B cell (primary cell): ENCODE data around the gene PARD6G. TPM values are rescaled to one million over a fixed set of nuclear protein-coding genes. Genes with fewer than 3 reads are reported as not detected.

Experiments used
- ATAC-seq: fragments of 200-7000 bp; cut with Tn5 transposase; one replicate; pipeline ENCODE4 v1.10.0; 2021; ENCODE audit warnings: low read depth, mild to moderate bottlenecking, moderate number of reproducible peaks, moderate library complexity
- CTCF ChIA-PET: fragments of 350-600 bp; sonication (Branson Sonifier 250); formaldehyde crosslinking; loops from one replicate; lab custom pipeline; 2021; ENCODE audit warnings: antibody characterized with exemption, inconsistent platforms; lab: Charles Lee
- POLR2A ChIA-PET: fragments of 350-600 bp; sonication (Branson Sonifier 250); formaldehyde crosslinking; loops from one replicate; lab custom pipeline; 2021; ENCODE audit warnings: antibody characterized with exemption; lab: Charles Lee
- DNase-seq: peaks from one replicate; pipeline ENCODE4 v3.0.0; 2013
- H2AFZ ChIP-seq: 2 replicates; pipeline ENCODE4 v1.6.1; 2012; ENCODE audit warnings: mild to moderate bottlenecking, low read depth, low read length; ENCODE audit not compliant: insufficient read depth, poor library complexity, severe bottlenecking
- H3K27ac ChIP-seq, 2 donors: 1 replicate in 1 of 2; 2 replicates in 1 of 2; pipeline ENCODE4 v1.5.1; 2012 to 2013; ENCODE audit warnings: low read length in 2 of 2, mild to moderate bottlenecking in 2 of 2, moderate library complexity in 1 of 2
- H3K27me3 ChIP-seq, 4 experiments: fragments of 200-600 bp in 1 of 4; sonication (generic) in 1 of 4; replicated peaks in 1 of 4; 1 replicate in 2 of 4; 2 replicates in 2 of 4; pipeline versions ENCODE4 v1.6.1 to v1.7.0; 2013 to 2016; ENCODE audit warnings: low read length in 3 of 4, mild to moderate bottlenecking in 2 of 4, mixed read lengths in 1 of 4, moderate library complexity in 1 of 4; ENCODE audit not compliant: insufficient read depth in 4 of 4, control insufficient read depth in 3 of 4; ENCODE audit errors: control extremely low read depth in 1 of 4
- H3K36me3 ChIP-seq, 2 experiments: replicated peaks in 1 of 2; 1 replicate in 1 of 2; 2 replicates in 1 of 2; pipeline versions ENCODE4 v1.6.1 to v1.7.1; 2013; ENCODE audit warnings: low read length in 1 of 2; ENCODE audit not compliant: insufficient read depth in 2 of 2, control insufficient read depth in 1 of 2; ENCODE audit errors: control extremely low read depth in 1 of 2, extremely low read depth in 1 of 2
- H3K4me1 ChIP-seq, 2 donors: fragments of 200-600 bp in 1 of 2; sonication (generic) in 1 of 2; 1 replicate in 1 of 2; 2 replicates in 1 of 2; pipeline versions ENCODE4 v1.5.1 to v1.6.1; 2013 to 2017; ENCODE audit warnings: low read length in 2 of 2; ENCODE audit not compliant: control insufficient read depth in 2 of 2, insufficient read depth in 2 of 2
- H3K4me2 ChIP-seq: replicated peaks from 2 replicates; pipeline ENCODE3; 2012; ENCODE audit warnings: mild to moderate bottlenecking, low read depth, low read length; ENCODE audit not compliant: poor library complexity, severe bottlenecking
- H3K4me3 ChIP-seq, 5 experiments: fragments of 200-600 bp in 1 of 5; sonication (generic) in 1 of 5; 1 replicate in 3 of 5; 2 replicates in 2 of 5; pipeline versions ENCODE4 v1.5.1 to v1.7.0; 2011 to 2016; ENCODE audit warnings: low read length in 4 of 5, mild to moderate bottlenecking in 4 of 5, low read depth in 2 of 5, control low read depth in 1 of 5, moderate library complexity in 1 of 5; ENCODE audit not compliant: insufficient read depth in 1 of 5; ENCODE audit errors: control extremely low read depth in 1 of 5, extremely low read depth in 1 of 5
- H3K79me2 ChIP-seq: fragments of 200-600 bp; sonication (generic); one replicate; pipeline ENCODE4 v1.6.0; 2016; ENCODE audit warnings: low read length; ENCODE audit not compliant: control insufficient read depth, insufficient read depth
- H3K9ac ChIP-seq: fragments of 200-600 bp; sonication (generic); 2 replicates; pipeline ENCODE4 v1.6.1; 2017; ENCODE audit warnings: mild to moderate bottlenecking, low read length, moderate library complexity
- H3K9me3 ChIP-seq, 3 donors: one replicate each; pipeline versions ENCODE4 v1.6.1 to v1.7.1; 2013; ENCODE audit warnings: low read length in 2 of 3; ENCODE audit not compliant: control insufficient read depth in 2 of 3, insufficient read depth in 1 of 3; ENCODE audit errors: control extremely low read depth in 1 of 3
- H4K20me1 ChIP-seq: 2 replicates; pipeline ENCODE4 v1.6.0; 2012; ENCODE audit warnings: mild to moderate bottlenecking, low read length; ENCODE audit not compliant: insufficient read depth, control insufficient read depth, poor library complexity, severe bottlenecking
- H3K27ac Mint-ChIP-seq: one replicate; pipeline ENCODE4 v1.8.0; 2021; ENCODE audit warnings: mixed read lengths
- H3K27me3 Mint-ChIP-seq: one replicate; pipeline ENCODE4 v1.8.0; 2021; ENCODE audit warnings: mixed read lengths
- H3K4me1 Mint-ChIP-seq: one replicate; pipeline ENCODE4 v1.8.0; 2021; ENCODE audit warnings: mixed read lengths
- H3K4me3 Mint-ChIP-seq: one replicate; pipeline ENCODE4 v1.8.0; 2021; ENCODE audit warnings: mixed read lengths
- H3K9me3 Mint-ChIP-seq: one replicate; pipeline ENCODE4 v1.8.0; 2022; ENCODE audit warnings: mixed read lengths; ENCODE audit not compliant: insufficient read depth
- EZH2 ChIP-seq: IDR thresholded peaks from 2 replicates; pipeline ENCODE4 v1.6.1; 2012; ENCODE audit warnings: borderline replicate concordance, low read depth, mild to moderate bottlenecking, moderate library complexity, low read length; ENCODE audit not compliant: insufficient read depth, poor library complexity, severe bottlenecking
- WGBS: methylation state at CpG from one replicate; pipeline ENCODE4 v1.1.5; 2013; ENCODE audit warnings: missing lambda C conversion rate; ENCODE audit not compliant: insufficient coverage; 5-methylcytosine and 5-hydroxymethylcytosine counted together
- intact Hi-C: fragments of 100-400 bp; cut with micrococcal nuclease; formaldehyde crosslinking; loops from one replicate; pipeline ENCODE4 v1.10.0; 2022
- polyA plus RNA-seq: library from polyadenylated mRNA; depleted of rRNA; stranded (reverse); fragments of >200 nt; gene quantifications from 2 replicates; pipeline ENCODE4 v1.2.3, GENCODE V29; 2012
- total RNA-seq, 2 donors: library from RNA; stranded (reverse); fragments of 120-200 nt in 1 of 2; gene quantifications; 1 replicate in 1 of 2; 2 replicates in 1 of 2; pipeline versions ENCODE4 v1.2.3 to v1.2.4, GENCODE V29; 2013 to 2022
- TF ChIP-seq, protein P1 (sequence below): fragments of 200-600 bp; IDR thresholded peaks from one replicate; pipeline ENCODE4 v1.8.0; 2022; ENCODE audit warnings: antibody characterized with exemption, mild to moderate bottlenecking

The PARD6G gene
- total and polyA plus RNA-seq, 2 donors (not counting 1 experiment from before 2014, with no cell fraction given), result not detected

DNA sequence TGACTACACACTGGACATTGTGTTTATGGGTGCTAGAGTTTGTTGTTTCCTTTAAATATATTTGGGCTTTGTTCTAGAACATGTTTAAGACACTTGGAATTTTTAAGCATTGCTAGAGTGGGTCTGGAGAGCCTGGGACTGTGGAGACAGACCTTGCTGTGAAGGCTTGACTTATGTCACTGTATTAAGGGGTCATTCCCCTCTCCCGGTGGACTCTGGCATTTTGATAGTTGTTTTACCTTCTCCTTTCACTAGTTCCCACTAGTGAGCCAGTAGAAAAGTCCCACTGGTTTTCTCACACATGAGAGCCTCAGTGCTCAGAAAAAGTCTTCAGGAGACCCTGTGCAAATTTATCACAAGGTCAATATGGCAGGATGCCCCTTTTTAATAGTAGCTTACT is 119.7 kb downstream of the PARD6G start:
- H3K9me3 ChIP-seq, result no peaks in the 10 kb centered on the region
- DNase-seq (no peak), ATAC-seq (no peak)
- peaks cover 6% of the 10 kb centered on the region for H4K20me1 ChIP-seq
- H3K27ac ChIP-seq, result no peak overlapping the region
- no peaks in the 10 kb centered on the region for H3K4me1 ChIP-seq
- no peak overlapping the region for H3K4me2 ChIP-seq
- peaks cover 48% of the 10 kb centered on the region for H3K79me2 ChIP-seq
- H3K36me3 ChIP-seq, result peaks cover 2% of the 10 kb centered on the region in 2 experiments
- CTCF ChIA-PET, result no interaction called here
- Mint-ChIP-seq H3K9me3 (no peaks in the 10 kb centered on the region), H3K27ac (no peak overlapping the region), H3K4me3 (no peak overlapping the region), H3K27me3 (no peaks in the 10 kb centered on the region), H3K4me1 (peaks cover 6% of the 10 kb centered on the region)
- no peaks in the 10 kb centered on the region for H3K27me3 ChIP-seq
- no peak overlapping the region for H3K9ac ChIP-seq
- intact Hi-C loops, result no loop called here
- WGBS, result no CpG with 5 or more reads among the region's 1 CpG
- no peak overlapping the region for H2AFZ ChIP-seq
- TF ChIP-seq, protein P1, sequence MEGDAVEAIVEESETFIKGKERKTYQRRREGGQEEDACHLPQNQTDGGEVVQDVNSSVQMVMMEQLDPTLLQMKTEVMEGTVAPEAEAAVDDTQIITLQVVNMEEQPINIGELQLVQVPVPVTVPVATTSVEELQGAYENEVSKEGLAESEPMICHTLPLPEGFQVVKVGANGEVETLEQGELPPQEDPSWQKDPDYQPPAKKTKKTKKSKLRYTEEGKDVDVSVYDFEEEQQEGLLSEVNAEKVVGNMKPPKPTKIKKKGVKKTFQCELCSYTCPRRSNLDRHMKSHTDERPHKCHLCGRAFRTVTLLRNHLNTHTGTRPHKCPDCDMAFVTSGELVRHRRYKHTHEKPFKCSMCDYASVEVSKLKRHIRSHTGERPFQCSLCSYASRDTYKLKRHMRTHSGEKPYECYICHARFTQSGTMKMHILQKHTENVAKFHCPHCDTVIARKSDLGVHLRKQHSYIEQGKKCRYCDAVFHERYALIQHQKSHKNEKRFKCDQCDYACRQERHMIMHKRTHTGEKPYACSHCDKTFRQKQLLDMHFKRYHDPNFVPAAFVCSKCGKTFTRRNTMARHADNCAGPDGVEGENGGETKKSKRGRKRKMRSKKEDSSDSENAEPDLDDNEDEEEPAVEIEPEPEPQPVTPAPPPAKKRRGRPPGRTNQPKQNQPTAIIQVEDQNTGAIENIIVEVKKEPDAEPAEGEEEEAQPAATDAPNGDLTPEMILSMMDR, result no peak
- no peak for TF ChIP-seq EZH2
- POLR2A ChIA-PET, result no interaction called here
- no peak overlapping the region for H3K4me3 ChIP-seq

DNA sequence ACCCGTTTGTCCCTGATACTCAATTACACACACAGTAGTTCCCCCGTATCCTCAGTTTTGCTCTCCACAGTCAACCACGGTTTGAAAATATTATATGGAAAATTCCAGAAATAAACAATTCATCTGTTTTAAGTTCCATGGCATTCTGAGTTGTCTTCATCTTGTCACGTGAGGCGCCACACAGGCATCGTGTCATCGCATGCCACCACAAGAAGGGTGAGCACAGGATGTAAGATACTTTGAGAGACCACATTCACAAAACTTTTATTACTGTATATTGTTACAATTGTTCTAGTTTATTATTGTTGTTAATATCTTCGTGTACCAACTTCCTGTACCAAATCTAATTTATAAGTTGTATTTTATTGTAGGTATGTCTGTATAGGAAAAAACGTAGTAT is 120.5 kb downstream of the PARD6G start:
- Histone ChIP-seq H3K9me3 (no peaks in the 10 kb centered on the region), H3K4me3 (no peak overlapping the region), H2AFZ (no peak overlapping the region), H3K79me2 (peaks cover 53% of the 10 kb centered on the region), H3K36me3 (peaks cover 2% of the 10 kb centered on the region in 2 experiments), H3K9ac (no peak overlapping the region), H4K20me1 (peaks cover 6% of the 10 kb centered on the region), H3K27me3 (no peaks in the 10 kb centered on the region), H3K27ac (no peak overlapping the region), H3K4me1 (no peaks in the 10 kb centered on the region), H3K4me2 (no peak overlapping the region)
- Mint-ChIP-seq H3K27ac (no peak overlapping the region), H3K9me3 (no peaks in the 10 kb centered on the region), H3K4me3 (no peak overlapping the region), H3K27me3 (no peaks in the 10 kb centered on the region), H3K4me1 (peaks cover 7% of the 10 kb centered on the region)
- CTCF ChIA-PET, result no interaction called here
- no peak for ATAC-seq
- 90% methylated on average over 2 of the region's 9 CpGs for WGBS
- POLR2A ChIA-PET, result no interaction called here
- intact Hi-C loops, result no loop called here
- DNase-seq, result no peak
- TF ChIP-seq, protein P1, result no peak
- no peak for TF ChIP-seq EZH2
